22Rv1 (cell line): ENCODE data around the gene TAP2.
A peak's percentile ranks its signal among the peaks of the same experiment; 100 is the strongest.

Experiments used
- H3K27ac ChIP-seq: fragments of 450-650 bp; 2 replicates; pipeline ENCODE4 v1.5.1; 2017
- ZFX ChIP-seq: fragments of 450-650 bp; IDR thresholded peaks from 2 replicates; pipeline ENCODE4 v1.6.1; 2017; ENCODE audit warnings: antibody characterized with exemption, borderline replicate concordance
- TF ChIP-seq, protein P1 (sequence below): fragments of 450-650 bp; IDR thresholded peaks from 2 replicates; pipeline ENCODE4 v1.5.1; 2017; ENCODE audit warnings: mild to moderate bottlenecking

Gene TAP2

DNA sequence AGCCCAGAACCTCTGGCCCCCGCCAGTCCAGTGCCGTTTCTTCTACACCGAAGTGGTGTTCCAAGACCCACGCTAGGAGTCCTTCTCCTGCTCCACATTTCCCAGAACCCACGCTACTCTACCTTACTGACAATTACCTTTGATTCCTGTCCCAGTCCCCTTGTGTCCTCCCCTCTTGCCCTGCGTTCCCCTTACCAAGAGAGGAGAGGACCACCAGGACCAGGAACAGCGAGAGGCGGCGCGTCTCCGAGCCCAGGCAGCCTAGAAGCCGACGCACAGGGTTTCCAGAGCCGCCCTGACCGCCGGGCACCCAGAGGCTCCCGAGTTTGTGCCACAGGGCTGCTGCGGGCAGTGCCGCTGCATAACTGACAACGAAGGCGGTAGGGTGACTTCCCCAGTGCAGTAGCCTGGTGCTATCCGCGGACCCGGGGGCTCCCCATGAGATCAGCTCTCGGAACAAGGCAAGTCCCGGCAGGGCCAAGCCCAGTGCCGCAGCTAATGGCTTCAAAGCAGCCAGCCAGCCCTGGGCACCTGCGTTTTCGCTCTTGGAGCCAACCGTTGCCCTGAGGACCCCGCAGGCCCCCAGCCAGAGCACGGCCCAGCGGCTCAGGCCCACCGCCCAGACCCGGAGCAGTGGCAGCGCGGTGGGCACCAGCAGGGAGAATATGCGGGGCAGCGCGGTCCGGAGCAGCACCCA, 14.5 kb upstream of the TAP2 start:
- peak overlapping the region; percentile 77 for H3K27ac ChIP-seq

DNA sequence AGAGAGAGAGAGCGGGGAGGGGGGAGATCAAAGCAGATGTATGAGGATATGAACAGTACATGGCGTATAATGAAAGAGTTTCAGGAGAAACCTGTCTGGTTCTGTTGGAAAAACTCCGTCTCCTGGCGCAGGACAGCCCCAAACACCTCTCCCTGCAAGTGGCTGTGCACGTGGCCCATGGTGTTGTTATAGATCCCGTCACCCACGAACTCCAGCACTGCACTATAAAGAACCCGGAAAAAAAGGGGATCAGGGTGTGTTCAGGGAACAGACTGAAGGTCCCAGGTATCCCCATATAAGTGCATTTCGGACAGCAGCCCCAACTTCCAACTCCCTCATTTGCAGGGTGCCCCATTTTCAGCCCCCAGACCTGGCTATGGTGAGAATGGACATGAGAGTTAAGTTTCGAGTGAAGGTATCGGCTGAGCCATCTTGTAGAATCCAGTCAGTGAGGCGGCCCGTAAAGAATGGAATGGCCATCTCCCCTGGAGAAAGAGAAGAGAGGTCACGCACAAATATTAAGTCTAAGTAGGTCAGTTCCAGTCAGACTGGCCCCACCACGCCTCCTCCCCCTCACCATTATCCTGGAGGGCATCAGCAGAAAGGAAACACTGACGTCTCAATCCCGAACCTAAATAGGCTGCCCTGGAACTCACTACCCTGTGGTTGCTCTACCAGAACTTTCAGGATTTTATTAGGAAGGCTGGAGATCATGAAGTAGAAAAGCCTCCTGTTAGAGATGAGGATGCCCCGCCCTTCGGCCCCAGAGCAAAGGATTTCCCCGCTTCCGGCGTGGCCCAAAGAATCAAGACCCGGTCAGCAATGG, 13.7 kb upstream of the TAP2 start:
- H3K27ac ChIP-seq = no peak overlapping the region
- TF ChIP-seq, protein P1, sequence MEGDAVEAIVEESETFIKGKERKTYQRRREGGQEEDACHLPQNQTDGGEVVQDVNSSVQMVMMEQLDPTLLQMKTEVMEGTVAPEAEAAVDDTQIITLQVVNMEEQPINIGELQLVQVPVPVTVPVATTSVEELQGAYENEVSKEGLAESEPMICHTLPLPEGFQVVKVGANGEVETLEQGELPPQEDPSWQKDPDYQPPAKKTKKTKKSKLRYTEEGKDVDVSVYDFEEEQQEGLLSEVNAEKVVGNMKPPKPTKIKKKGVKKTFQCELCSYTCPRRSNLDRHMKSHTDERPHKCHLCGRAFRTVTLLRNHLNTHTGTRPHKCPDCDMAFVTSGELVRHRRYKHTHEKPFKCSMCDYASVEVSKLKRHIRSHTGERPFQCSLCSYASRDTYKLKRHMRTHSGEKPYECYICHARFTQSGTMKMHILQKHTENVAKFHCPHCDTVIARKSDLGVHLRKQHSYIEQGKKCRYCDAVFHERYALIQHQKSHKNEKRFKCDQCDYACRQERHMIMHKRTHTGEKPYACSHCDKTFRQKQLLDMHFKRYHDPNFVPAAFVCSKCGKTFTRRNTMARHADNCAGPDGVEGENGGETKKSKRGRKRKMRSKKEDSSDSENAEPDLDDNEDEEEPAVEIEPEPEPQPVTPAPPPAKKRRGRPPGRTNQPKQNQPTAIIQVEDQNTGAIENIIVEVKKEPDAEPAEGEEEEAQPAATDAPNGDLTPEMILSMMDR = no peak
- TF ChIP-seq ZFX = no peak

More for the DNA sequence above, 14.5 kb upstream of the TAP2 start:
- TF ChIP-seq, protein P1 = no peak
- no peak for TF ChIP-seq ZFX

- no peak overlapping the region for H3K27ac ChIP-seq
- TF ChIP-seq, protein P1 = no peak
- TF ChIP-seq ZFX = no peak
Observed at GRCh38 chr6:32851025-32851424, 12.5 kb upstream of the TAP2 start.

GRCh38 chr6:32849126-32849525, 10.6 kb upstream of the TAP2 start:
- H3K27ac ChIP-seq = no peak overlapping the region
- TF ChIP-seq ZFX = no peak
- TF ChIP-seq, protein P1 = no peak

GRCh38 chr6:32847795-32848194, 9.3 kb upstream of the TAP2 start:
- TF ChIP-seq ZFX = no peak
- TF ChIP-seq, protein P1 = no peak

GRCh38 chr6:32847004-32847403, 8.5 kb upstream of the TAP2 start:
- H3K27ac ChIP-seq = no peak overlapping the region
- TF ChIP-seq ZFX = no peak
- TF ChIP-seq, protein P1 = no peak

More at GRCh38 chr6:32847795-32848194, 9.3 kb upstream of the TAP2 start:
- no peak overlapping the region for H3K27ac ChIP-seq

GRCh38 chr6:32845384-32845884, 6.9 kb upstream of the TAP2 start:
- no peak for TF ChIP-seq ZFX
- TF ChIP-seq, protein P1 = no peak
- H3K27ac ChIP-seq = no peak overlapping the region
